OCI-LY1 (cell line): ENCODE data around the gene CCL8.

Experiments
- CTCF ChIP-seq: fragments of 200-600 bp; sonication (generic), shearing (Covaris generic); IDR thresholded peaks from 2 replicates; pipeline ENCODE4 v1.5.1; 2017; ENCODE audit warnings: mild to moderate bottlenecking, antibody characterized with exemption, low read length, moderate library complexity, mixed read lengths
- EZH2 ChIP-seq: fragments of 200-600 bp; sonication (generic), shearing (Covaris generic); IDR thresholded peaks from 2 replicates; pipeline ENCODE4 v1.8.0; 2017; ENCODE audit warnings: borderline replicate concordance, mixed run types, mild to moderate bottlenecking, antibody characterized with exemption, low read length, moderate library complexity, mixed read lengths

GRCh38 chr17:34363183-34363661 is 44.0 kb downstream of the CCL8 start, which contains the start of gene CCL1:
- TF ChIP-seq EZH2 (no peak), CTCF (no peak)
